Vagina (tissue), 2 donors: ENCODE results near the gene TRIM46.

Experiments
- POLR2A ChIP-seq, 2 donors: fragments of 450-650 bp; IDR thresholded peaks; one replicate each; pipeline ENCODE4 v1.6.1; 2017; ENCODE audit warnings: antibody characterized with exemption in 2 of 2, mild to moderate bottlenecking in 2 of 2, moderate library complexity in 2 of 2
- POLR2AphosphoS5 ChIP-seq, 2 donors: sonication (generic); formaldehyde crosslinking; IDR thresholded peaks; one replicate each; pipeline ENCODE4 v1.9.0; 2017; ENCODE audit warnings: antibody characterized with exemption in 2 of 2, mild to moderate bottlenecking in 2 of 2, low read depth in 1 of 2; ENCODE audit not compliant: insufficient read depth in 1 of 2
- TF ChIP-seq, protein P1 (sequence below), 3 experiments: fragments of 450-650 bp in 2 of 3; fragments of 200-600 bp in 1 of 3; sonication (generic) in 1 of 3; IDR thresholded peaks; one replicate each; pipeline ENCODE4 v1.5.1; 2017 to 2019; ENCODE audit warnings: antibody characterized with exemption in 3 of 3, mild to moderate bottlenecking in 2 of 3, moderate library complexity in 2 of 3

DNA sequence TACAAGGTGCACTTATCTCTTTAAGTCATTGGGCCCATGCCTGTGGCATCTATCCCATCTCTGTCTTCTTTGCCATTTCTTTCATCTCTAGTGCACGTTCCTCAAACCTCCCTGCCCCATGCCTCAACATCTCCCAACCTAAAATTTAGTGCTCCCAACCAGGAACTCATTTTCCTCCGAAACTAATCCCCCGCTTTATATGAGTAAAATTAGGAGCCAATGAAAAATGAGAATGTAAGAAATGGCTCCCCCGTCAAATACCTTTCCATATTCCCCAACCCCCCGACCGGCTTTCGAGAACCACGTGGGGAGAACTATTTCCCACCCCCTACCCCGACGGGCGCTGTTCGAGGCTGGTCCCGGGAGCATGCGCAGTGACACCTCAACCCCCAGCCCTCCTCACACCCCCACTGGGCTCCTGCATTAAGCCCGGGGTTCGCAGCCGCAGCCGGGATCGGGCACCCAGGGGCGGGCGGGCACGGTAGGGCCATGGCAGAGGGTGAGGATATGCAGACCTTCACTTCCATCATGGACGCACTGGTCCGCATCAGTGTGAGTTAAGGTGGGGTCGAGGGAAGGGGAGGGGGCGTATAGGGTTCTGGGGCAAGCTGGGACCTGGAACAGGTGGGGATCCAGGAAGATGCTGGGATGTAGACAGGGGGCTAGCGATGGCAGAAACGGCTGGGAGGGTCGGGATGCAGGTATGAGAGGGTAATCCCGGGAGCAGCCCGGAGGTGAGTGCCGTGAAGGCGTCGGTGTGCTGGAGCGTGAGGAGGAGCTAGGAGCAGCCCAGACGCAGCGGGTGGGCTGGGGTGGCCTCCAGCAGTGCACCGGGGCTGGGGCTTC lies at the start of gene TRIM46:
- TF ChIP-seq, protein P1, sequence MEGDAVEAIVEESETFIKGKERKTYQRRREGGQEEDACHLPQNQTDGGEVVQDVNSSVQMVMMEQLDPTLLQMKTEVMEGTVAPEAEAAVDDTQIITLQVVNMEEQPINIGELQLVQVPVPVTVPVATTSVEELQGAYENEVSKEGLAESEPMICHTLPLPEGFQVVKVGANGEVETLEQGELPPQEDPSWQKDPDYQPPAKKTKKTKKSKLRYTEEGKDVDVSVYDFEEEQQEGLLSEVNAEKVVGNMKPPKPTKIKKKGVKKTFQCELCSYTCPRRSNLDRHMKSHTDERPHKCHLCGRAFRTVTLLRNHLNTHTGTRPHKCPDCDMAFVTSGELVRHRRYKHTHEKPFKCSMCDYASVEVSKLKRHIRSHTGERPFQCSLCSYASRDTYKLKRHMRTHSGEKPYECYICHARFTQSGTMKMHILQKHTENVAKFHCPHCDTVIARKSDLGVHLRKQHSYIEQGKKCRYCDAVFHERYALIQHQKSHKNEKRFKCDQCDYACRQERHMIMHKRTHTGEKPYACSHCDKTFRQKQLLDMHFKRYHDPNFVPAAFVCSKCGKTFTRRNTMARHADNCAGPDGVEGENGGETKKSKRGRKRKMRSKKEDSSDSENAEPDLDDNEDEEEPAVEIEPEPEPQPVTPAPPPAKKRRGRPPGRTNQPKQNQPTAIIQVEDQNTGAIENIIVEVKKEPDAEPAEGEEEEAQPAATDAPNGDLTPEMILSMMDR (IDR thresholded peaks at IDR 0.05) = no peak
- no peak for TF ChIP-seq POLR2A (IDR thresholded peaks at IDR 0.05)
- TF ChIP-seq POLR2AphosphoS5 (IDR thresholded peaks at IDR 0.05; ENCODE audit: insufficient read depth in 1 of 2, low read depth in 1 of 2) = no peak
